GM21825 (cell line): ENCODE data around the gene SBK3.
"Not testable (repeated sequence)": the region's sequence is repeated elsewhere in the genome, so short reads cannot be mapped to it uniquely, and the experiment has no call there.

Experiments
- ATAC-seq: cut with Tn5 transposase; IDR thresholded peaks from one replicate; pipeline ENCODE4 v1.9.1; 2021; ENCODE audit warnings: mild to moderate bottlenecking, moderate library complexity; ENCODE audit not compliant: unreplicated experiment

Gene SBK3

GRCh38 chr19:55543567-55543966, 1.8 kb downstream of the SBK3 start:
- ATAC-seq, result no peak

- no peak for ATAC-seq
Observed at GRCh38 chr19:55542292-55542855, 3.0 kb downstream of the SBK3 start.

- ATAC-seq, result no peak
Observed at GRCh38 chr19:55541091-55541490, 4.3 kb downstream of the SBK3 start.

- ATAC-seq, result no peak
Observed at GRCh38 chr19:55540619-55541018, 4.7 kb downstream of the SBK3 start.

GRCh38 chr19:55539090-55539984, 6.0 kb downstream of the SBK3 start:
- no peak for ATAC-seq

- ATAC-seq, result no peak
Observed at GRCh38 chr19:55538132-55538531, 7.2 kb downstream of the SBK3 start.

- no peak for ATAC-seq
Observed at GRCh38 chr19:55537741-55538111, 7.6 kb downstream of the SBK3 start.

GRCh38 chr19:55536951-55537740, 8.2 kb downstream of the SBK3 start, which contains the start of gene SBK2:
Gene SBK2 (minus strand): TSS chr19:55537133. CDS start chr19:55536294, 839 bp downstream.
- ATAC-seq, result no peak

- no peak for ATAC-seq
Observed at GRCh38 chr19:55536366-55536765, 9.0 kb downstream of the SBK3 start.

GRCh38 chr19:55535965-55536350, 9.4 kb downstream of the SBK3 start:
- ATAC-seq, result no peak

GRCh38 chr19:55535173-55535964, 10.0 kb downstream of the SBK3 start:
- no peak for ATAC-seq

GRCh38 chr19:55534280-55534679, 11.1 kb downstream of the SBK3 start:
- not testable (repeated sequence) for ATAC-seq

- ATAC-seq, result no peak
Observed at GRCh38 chr19:55530996-55531395, 14.3 kb downstream of the SBK3 start.

GRCh38 chr19:55529636-55530234, 15.6 kb downstream of the SBK3 start:
- no peak for ATAC-seq

- ATAC-seq, result no peak
Observed at GRCh38 chr19:55528030-55528803, 17.1 kb downstream of the SBK3 start.

GRCh38 chr19:55527197-55528029, 17.9 kb downstream of the SBK3 start:
- ATAC-seq, result no peak

GRCh38 chr19:55526216-55527196, 18.8 kb downstream of the SBK3 start:
- ATAC-seq, result no peak
